K562 (cell line): ENCODE results near the gene PRKAG1.

Experiments
- BRCA1 ChIP-seq, 2 experiments: fragments of 450-650 bp in 1 of 2; sonication (generic) in 1 of 2; formaldehyde crosslinking in 1 of 2; IDR thresholded peaks; 2 replicates each; pipeline versions ENCODE4 v1.5.0 to v1.6.1; 2017 to 2020; ENCODE audit warnings: mild to moderate bottlenecking in 1 of 2, missing genetic modification reagents in 1 of 2
- CBX1 ChIP-seq: sonication (generic); IDR thresholded peaks from 2 replicates; pipeline ENCODE4 v1.6.1; 2016; ENCODE audit warnings: antibody characterized with exemption, low read depth, mild to moderate bottlenecking
- CEBPG ChIP-seq, 3 experiments: fragments of 200-800 bp in 1 of 3; sonication (Bioruptor generic) in 1 of 3; sonication (generic) in 1 of 3; formaldehyde crosslinking in 1 of 3; IDR thresholded peaks in 2 of 3; conservative IDR thresholded peaks in 1 of 3; 2 replicates each; pipeline versions ENCODE4 v1.6.1 to v1.8.0; 2016 to 2022; ENCODE audit warnings: missing compliant biosample characterization in 2 of 3, missing genetic modification characterization in 2 of 3, mild to moderate bottlenecking in 1 of 3, missing genetic modification reagents in 1 of 3
- CREB1 ChIP-seq, 2 experiments: sonication (generic) in 1 of 2; formaldehyde crosslinking in 1 of 2; IDR thresholded peaks; 2 replicates each; pipeline versions ENCODE4 v1.6.1 to v1.8.0; 2012 to 2022; ENCODE audit warnings: inconsistent platforms in 1 of 2, mild to moderate bottlenecking in 1 of 2, missing genetic modification reagents in 1 of 2, moderate library complexity in 1 of 2
- EGR1 ChIP-seq: fragments of 450-650 bp; conservative IDR thresholded peaks from 2 replicates; pipeline ENCODE4 v1.6.1; 2017; ENCODE audit warnings: mild to moderate bottlenecking
- HNRNPK ChIP-seq: fragments of 200-400 bp; formaldehyde crosslinking; IDR thresholded peaks from one replicate; pipeline ENCODE4 v1.6.1; 2018; ENCODE audit warnings: mild to moderate bottlenecking, low read depth, low read length; ENCODE audit not compliant: poor library complexity, severe bottlenecking
- NR4A1 ChIP-seq, 2 experiments: fragments of 250-450 bp in 1 of 2; fragments of 450-650 bp in 1 of 2; sonication (Bioruptor Pico) in 1 of 2; IDR thresholded peaks; 2 replicates each; pipeline versions ENCODE4 v1.4.0 to v1.6.1; 2016 to 2020; ENCODE audit warnings: mild to moderate bottlenecking in 2 of 2, missing compliant biosample characterization in 1 of 2, missing genetic modification characterization in 1 of 2, moderate library complexity in 1 of 2
- TAF1 ChIP-seq: IDR thresholded peaks from 2 replicates; pipeline ENCODE4 v1.6.1; 2011; ENCODE audit warnings: mild to moderate bottlenecking, low read length, moderate library complexity; ENCODE audit not compliant: insufficient read depth, control insufficient read depth, severe bottlenecking; ENCODE audit errors: extremely low read depth
- TCF7L2 ChIP-seq: fragments of 150-350 bp; IDR thresholded peaks from 2 replicates; pipeline ENCODE4 v1.6.1; 2016; ENCODE audit warnings: low read depth, mild to moderate bottlenecking, low read length, moderate library complexity
- TF ChIP-seq, protein P1 (sequence below): fragments of 450-650 bp; IDR thresholded peaks from 2 replicates; pipeline ENCODE4 v1.6.1; 2016; ENCODE audit warnings: missing biosample characterization, missing genetic modification characterization
- TF ChIP-seq, protein P2 (sequence below), 3 experiments: IDR thresholded peaks in 2 of 3; conservative IDR thresholded peaks in 1 of 3; 2 replicates each; pipeline ENCODE4 v1.5.1; 2011 to 2012; ENCODE audit warnings: low read length in 3 of 3, mild to moderate bottlenecking in 3 of 3, control low read depth in 2 of 3, improper control_type of control experiment in 1 of 3, inconsistent platforms in 1 of 3, low read depth in 1 of 3, mixed read lengths in 1 of 3, moderate library complexity in 1 of 3; ENCODE audit not compliant: insufficient read depth in 2 of 3
- TF ChIP-seq, protein P3 (sequence below), 2 experiments: fragments of 450-650 bp; IDR thresholded peaks; 2 replicates each; pipeline ENCODE4 v1.6.1; 2016; ENCODE audit warnings: mild to moderate bottlenecking in 2 of 2, borderline replicate concordance in 1 of 2, low read depth in 1 of 2, moderate library complexity in 1 of 2
- TF ChIP-seq, protein P4 (sequence below): sonication (generic); formaldehyde crosslinking; IDR thresholded peaks from 2 replicates; pipeline ENCODE4 v1.8.0; 2023; ENCODE audit warnings: mild to moderate bottlenecking, missing genetic modification reagents

DNA sequence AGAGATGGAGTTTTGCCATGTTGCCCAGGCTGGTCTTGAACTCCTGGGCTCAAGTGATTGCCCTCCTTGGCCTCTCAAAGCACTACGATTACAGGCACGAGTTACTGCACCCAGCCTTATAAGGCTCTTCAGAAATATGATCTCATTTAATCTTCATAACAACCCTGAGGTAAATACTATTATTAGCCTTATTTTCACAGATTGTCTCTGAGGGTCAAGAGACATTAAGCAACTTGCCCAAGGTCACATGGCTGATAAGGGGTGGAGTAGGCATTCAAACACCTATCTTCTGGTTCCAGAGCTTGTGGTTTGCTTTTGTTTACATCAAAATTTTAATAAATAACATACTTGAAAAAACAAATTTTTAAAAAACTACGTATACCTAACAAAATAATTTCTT lies 5.1 kb downstream of the PRKAG1 start:
- TF ChIP-seq, protein P1, sequence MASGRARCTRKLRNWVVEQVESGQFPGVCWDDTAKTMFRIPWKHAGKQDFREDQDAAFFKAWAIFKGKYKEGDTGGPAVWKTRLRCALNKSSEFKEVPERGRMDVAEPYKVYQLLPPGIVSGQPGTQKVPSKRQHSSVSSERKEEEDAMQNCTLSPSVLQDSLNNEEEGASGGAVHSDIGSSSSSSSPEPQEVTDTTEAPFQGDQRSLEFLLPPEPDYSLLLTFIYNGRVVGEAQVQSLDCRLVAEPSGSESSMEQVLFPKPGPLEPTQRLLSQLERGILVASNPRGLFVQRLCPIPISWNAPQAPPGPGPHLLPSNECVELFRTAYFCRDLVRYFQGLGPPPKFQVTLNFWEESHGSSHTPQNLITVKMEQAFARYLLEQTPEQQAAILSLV, result no peak
- TF ChIP-seq, protein P2, sequence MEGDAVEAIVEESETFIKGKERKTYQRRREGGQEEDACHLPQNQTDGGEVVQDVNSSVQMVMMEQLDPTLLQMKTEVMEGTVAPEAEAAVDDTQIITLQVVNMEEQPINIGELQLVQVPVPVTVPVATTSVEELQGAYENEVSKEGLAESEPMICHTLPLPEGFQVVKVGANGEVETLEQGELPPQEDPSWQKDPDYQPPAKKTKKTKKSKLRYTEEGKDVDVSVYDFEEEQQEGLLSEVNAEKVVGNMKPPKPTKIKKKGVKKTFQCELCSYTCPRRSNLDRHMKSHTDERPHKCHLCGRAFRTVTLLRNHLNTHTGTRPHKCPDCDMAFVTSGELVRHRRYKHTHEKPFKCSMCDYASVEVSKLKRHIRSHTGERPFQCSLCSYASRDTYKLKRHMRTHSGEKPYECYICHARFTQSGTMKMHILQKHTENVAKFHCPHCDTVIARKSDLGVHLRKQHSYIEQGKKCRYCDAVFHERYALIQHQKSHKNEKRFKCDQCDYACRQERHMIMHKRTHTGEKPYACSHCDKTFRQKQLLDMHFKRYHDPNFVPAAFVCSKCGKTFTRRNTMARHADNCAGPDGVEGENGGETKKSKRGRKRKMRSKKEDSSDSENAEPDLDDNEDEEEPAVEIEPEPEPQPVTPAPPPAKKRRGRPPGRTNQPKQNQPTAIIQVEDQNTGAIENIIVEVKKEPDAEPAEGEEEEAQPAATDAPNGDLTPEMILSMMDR (IDR thresholded peaks at IDR 0.05 in 2 of 3, conservative IDR thresholded peaks at IDR 0.05 in 1 of 3; ENCODE audit: insufficient read depth in 2 of 3, low read depth in 1 of 3, low read length in 3 of 3), result no peak
- no peak for TF ChIP-seq TCF7L2
- no peak for TF ChIP-seq CREB1 (IDR thresholded peaks at IDR 0.05)
- no peak for TF ChIP-seq CREB1 (CRISPR knock-in tag; IDR thresholded peaks at IDR 0.05)
- TF ChIP-seq TAF1, result no peak
- TF ChIP-seq, protein P3, sequence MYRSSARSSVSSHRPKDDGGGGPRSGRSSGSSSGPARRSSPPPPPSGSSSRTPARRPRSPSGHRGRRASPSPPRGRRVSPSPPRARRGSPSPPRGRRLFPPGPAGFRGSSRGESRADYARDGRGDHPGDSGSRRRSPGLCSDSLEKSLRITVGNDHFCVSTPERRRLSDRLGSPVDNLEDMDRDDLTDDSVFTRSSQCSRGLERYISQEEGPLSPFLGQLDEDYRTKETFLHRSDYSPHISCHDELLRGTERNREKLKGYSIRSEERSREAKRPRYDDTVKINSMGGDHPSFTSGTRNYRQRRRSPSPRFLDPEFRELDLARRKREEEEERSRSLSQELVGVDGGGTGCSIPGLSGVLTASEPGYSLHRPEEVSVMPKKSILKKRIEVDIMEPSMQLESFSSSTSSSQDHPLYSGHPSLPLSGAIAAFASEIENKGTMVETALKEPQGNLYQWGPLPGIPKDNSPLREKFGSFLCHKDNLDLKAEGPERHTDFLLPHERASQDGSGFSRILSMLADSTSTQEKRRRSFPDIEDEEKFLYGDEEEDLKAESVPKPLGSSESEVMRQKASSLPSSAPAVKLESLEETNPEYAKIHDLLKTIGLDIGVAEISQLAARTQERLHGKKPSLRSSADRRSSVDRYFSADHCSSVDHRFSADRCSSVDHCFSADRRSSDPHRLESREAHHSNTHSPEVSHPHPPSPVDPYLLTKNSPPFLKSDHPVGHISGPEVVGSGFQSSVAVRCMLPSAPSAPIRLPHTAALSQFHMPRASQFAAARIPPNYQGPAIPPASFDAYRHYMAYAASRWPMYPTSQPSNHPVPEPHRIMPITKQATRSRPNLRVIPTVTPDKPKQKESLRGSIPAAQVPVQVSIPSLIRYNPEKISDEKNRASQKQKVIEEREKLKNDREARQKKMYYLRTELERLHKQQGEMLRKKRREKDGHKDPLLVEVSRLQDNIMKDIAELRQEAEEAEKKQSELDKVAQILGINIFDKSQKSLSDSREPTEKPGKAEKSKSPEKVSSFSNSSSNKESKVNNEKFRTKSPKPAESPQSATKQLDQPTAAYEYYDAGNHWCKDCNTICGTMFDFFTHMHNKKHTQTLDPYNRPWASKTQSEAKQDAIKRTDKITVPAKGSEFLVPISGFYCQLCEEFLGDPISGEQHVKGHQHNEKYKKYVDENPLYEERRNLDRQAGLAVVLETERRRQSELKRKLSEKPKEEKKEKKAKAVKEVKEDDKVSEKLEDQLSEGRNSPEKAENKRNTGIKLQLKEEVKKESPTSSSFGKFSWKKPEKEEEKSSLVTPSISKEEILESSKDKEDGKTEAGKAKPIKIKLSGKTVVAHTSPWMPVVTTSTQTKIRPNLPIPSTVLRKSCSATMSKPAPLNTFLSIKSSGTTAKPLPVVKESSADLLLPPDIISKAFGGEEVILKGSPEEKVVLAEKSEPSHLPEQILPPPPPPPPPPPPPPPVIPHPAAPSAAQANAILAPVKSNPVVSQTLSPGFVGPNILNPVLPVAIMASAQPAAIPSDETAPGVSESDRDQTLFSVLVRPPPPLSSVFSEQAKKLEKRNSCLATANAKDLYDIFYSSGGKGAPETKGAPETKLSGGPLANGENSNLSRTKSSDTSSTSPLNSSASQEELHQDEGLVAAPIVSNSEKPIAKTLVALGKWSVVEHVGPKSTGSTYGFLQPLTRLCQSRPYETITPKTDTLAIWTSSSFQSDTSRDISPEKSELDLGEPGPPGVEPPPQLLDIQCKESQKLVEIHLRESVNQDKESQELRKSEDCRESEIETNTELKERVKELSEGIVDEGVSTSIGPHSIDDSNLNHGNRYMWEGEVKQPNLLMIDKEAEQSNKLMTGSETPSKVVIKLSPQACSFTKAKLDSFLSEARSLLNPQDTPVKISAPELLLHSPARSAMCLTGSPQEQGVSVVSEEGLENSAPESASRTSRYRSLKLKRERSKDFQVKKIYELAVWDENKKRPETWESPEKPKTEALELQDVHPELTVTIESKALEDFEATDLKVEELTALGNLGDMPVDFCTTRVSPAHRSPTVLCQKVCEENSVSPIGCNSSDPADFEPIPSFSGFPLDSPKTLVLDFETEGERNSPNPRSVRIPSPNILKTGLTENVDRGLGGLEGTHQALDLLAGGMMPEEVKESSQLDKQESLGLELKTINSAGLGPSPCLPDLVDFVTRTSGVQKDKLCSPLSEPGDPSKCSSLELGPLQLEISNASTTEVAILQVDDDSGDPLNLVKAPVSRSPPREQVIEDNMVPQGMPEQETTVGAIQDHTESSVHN (IDR thresholded peaks at IDR 0.05; ENCODE audit: borderline replicate concordance in 1 of 2, low read depth in 1 of 2), result no peak
- TF ChIP-seq HNRNPK, result no peak
- TF ChIP-seq CEBPG (CRISPR knock-in tag; IDR thresholded peaks at IDR 0.05), result no peak
- no peak for TF ChIP-seq CEBPG (tag; conservative IDR thresholded peaks at IDR 0.05 in 1 of 2, IDR thresholded peaks at IDR 0.05 in 1 of 2)
- no peak for TF ChIP-seq NR4A1 (CRISPR knock-in tag; IDR thresholded peaks at IDR 0.05)
- no peak for TF ChIP-seq NR4A1 (tag; IDR thresholded peaks at IDR 0.05)
- TF ChIP-seq, protein P4, sequence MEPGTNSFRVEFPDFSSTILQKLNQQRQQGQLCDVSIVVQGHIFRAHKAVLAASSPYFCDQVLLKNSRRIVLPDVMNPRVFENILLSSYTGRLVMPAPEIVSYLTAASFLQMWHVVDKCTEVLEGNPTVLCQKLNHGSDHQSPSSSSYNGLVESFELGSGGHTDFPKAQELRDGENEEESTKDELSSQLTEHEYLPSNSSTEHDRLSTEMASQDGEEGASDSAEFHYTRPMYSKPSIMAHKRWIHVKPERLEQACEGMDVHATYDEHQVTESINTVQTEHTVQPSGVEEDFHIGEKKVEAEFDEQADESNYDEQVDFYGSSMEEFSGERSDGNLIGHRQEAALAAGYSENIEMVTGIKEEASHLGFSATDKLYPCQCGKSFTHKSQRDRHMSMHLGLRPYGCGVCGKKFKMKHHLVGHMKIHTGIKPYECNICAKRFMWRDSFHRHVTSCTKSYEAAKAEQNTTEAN, result no peak
- TF ChIP-seq EGR1, result no peak
- no peak for TF ChIP-seq BRCA1 (IDR thresholded peaks at IDR 0.05)
- TF ChIP-seq BRCA1 (CRISPR knock-in tag; IDR thresholded peaks at IDR 0.05), result no peak
- no peak for TF ChIP-seq CBX1
